H9 (cell line): ENCODE measurements around the gene GUCY2D. TPM values are rescaled to one million over a fixed set of nuclear protein-coding genes. Genes with fewer than 3 reads are reported as not detected.

Source experiments
- DNase-seq: peaks from one replicate; pipeline ENCODE4 v3.0.0-alpha.2; 2017
- H2AFZ ChIP-seq: one replicate; pipeline ENCODE4 v1.6.1; 2013; ENCODE audit warnings: mild to moderate bottlenecking, low read length, control low read depth, moderate library complexity
- H2AK5ac ChIP-seq: 2 replicates; pipeline ENCODE4 v1.6.1; 2013; ENCODE audit warnings: low read length, control low read depth, mixed read lengths; ENCODE audit not compliant: insufficient read length
- H2BK120ac ChIP-seq: one replicate; pipeline ENCODE4 v1.6.1; 2013; ENCODE audit warnings: low read depth, mild to moderate bottlenecking, low read length, control low read depth, inconsistent platforms; ENCODE audit not compliant: poor library complexity, severe bottlenecking
- H2BK12ac ChIP-seq: 2 replicates; pipeline ENCODE4 v1.6.1; 2013; ENCODE audit warnings: low read length, control low read depth, mixed read lengths, low read depth; ENCODE audit not compliant: insufficient read length
- H2BK15ac ChIP-seq: 2 replicates; pipeline ENCODE4 v1.6.1; 2013; ENCODE audit warnings: low read depth, low read length, control low read depth
- H2BK20ac ChIP-seq: one replicate; pipeline ENCODE4 v1.6.1; 2013; ENCODE audit warnings: low read depth, mild to moderate bottlenecking, low read length, control low read depth, inconsistent platforms; ENCODE audit not compliant: poor library complexity, severe bottlenecking
- H2BK5ac ChIP-seq: 2 replicates; pipeline ENCODE4 v1.6.1; 2013; ENCODE audit warnings: low read length, control low read depth, mixed read lengths; ENCODE audit not compliant: insufficient read length
- H3K14ac ChIP-seq: 2 replicates; pipeline ENCODE4 v1.6.1; 2013; ENCODE audit warnings: low read length, control low read depth; ENCODE audit not compliant: insufficient read depth
- H3K18ac ChIP-seq: 2 replicates; pipeline ENCODE4 v1.6.1; 2013; ENCODE audit warnings: low read depth, mild to moderate bottlenecking, mixed read lengths, low read length, control low read depth; ENCODE audit not compliant: insufficient read length
- H3K23ac ChIP-seq: 2 replicates; pipeline ENCODE4 v1.6.1; 2013; ENCODE audit warnings: low read length, control low read depth, mixed read lengths, low read depth; ENCODE audit not compliant: insufficient read length
- H3K23me2 ChIP-seq: 2 replicates; pipeline ENCODE4 v1.6.1; 2013; ENCODE audit warnings: low read depth, mild to moderate bottlenecking, mixed read lengths, low read length, control low read depth; ENCODE audit not compliant: insufficient read length, poor library complexity, severe bottlenecking
- H3K27ac ChIP-seq: 2 replicates; pipeline ENCODE4 v1.5.1; 2013; ENCODE audit warnings: low read length, control low read depth, mixed read lengths, low read depth; ENCODE audit not compliant: insufficient read length
- H3K27me3 ChIP-seq: 2 replicates; pipeline ENCODE4 v1.6.1; 2013; ENCODE audit warnings: low read length, control low read depth, inconsistent platforms; ENCODE audit not compliant: insufficient read depth
- H3K4ac ChIP-seq: 2 replicates; pipeline ENCODE4 v1.6.1; 2013; ENCODE audit warnings: low read depth, mild to moderate bottlenecking, control low read depth, inconsistent platforms, low read length, moderate library complexity
- H3K4me1 ChIP-seq: 2 replicates; pipeline ENCODE4 v1.6.1; 2013; ENCODE audit warnings: low read length, control low read depth, inconsistent platforms; ENCODE audit not compliant: insufficient read depth
- H3K4me2 ChIP-seq: 2 replicates; pipeline ENCODE4 v1.6.1; 2013; ENCODE audit warnings: low read length, control low read depth, mixed read lengths; ENCODE audit not compliant: insufficient read length, insufficient read depth
- H3K56ac ChIP-seq: 2 replicates; pipeline ENCODE4 v1.6.1; 2013; ENCODE audit warnings: low read depth, mild to moderate bottlenecking, mixed read lengths, low read length, control low read depth; ENCODE audit not compliant: insufficient read length
- H3K79me1 ChIP-seq: 2 replicates; pipeline ENCODE4 v1.6.1; 2013; ENCODE audit warnings: low read depth, mild to moderate bottlenecking, moderate library complexity, low read length, control low read depth, inconsistent platforms; ENCODE audit not compliant: insufficient read depth, poor library complexity, severe bottlenecking
- H3K79me2 ChIP-seq: 2 replicates; pipeline ENCODE4 v1.6.1; 2013; ENCODE audit warnings: low read length, control low read depth, inconsistent platforms; ENCODE audit not compliant: insufficient read depth
- H3K9ac ChIP-seq: 2 replicates; pipeline ENCODE4 v1.6.1; 2013; ENCODE audit warnings: low read length, control low read depth, mixed read lengths; ENCODE audit not compliant: insufficient read length; ENCODE audit errors: extremely low read depth
- H3K9me3 ChIP-seq: one replicate; pipeline ENCODE4 v1.6.1; 2013; ENCODE audit warnings: low read depth, low read length, inconsistent platforms; ENCODE audit not compliant: control insufficient read depth
- H3T11ph ChIP-seq: one replicate; pipeline ENCODE4 v1.6.1; 2013; ENCODE audit warnings: mild to moderate bottlenecking, low read length, control low read depth, inconsistent platforms
- H4K20me1 ChIP-seq: one replicate; pipeline ENCODE4 v1.6.1; 2013; ENCODE audit not compliant: control insufficient read depth, insufficient read length, insufficient read depth
- H4K5ac ChIP-seq: 2 replicates; pipeline ENCODE4 v1.6.1; 2013; ENCODE audit warnings: low read depth, mild to moderate bottlenecking, mixed read lengths, low read length, control low read depth; ENCODE audit not compliant: insufficient read length
- H4K8ac ChIP-seq: replicated peaks from 2 replicates; pipeline ENCODE4 v1.6.1; 2013; ENCODE audit warnings: low read length, control low read depth, mixed read lengths, low read depth; ENCODE audit not compliant: insufficient read length
- H4K91ac ChIP-seq: 2 replicates; pipeline ENCODE4 v1.6.1; 2013; ENCODE audit warnings: low read depth, mild to moderate bottlenecking, moderate library complexity, mixed read lengths, low read length, control low read depth; ENCODE audit not compliant: insufficient read length
- H3K27ac Mint-ChIP-seq, 3 experiments: 2 replicates in 2 of 3; 3 replicates in 1 of 3; pipeline ENCODE4 v1.8.0; 2020 to 2021; ENCODE audit warnings: mixed read lengths in 3 of 3, mild to moderate bottlenecking in 1 of 3, moderate library complexity in 1 of 3
- H3K27me3 Mint-ChIP-seq: 2 replicates; pipeline ENCODE4 v1.8.0; 2021; ENCODE audit warnings: low read depth, mild to moderate bottlenecking, moderate library complexity, mixed read lengths
- H3K36me3 Mint-ChIP-seq, 3 experiments: 2 replicates in 2 of 3; 3 replicates in 1 of 3; pipeline ENCODE4 v1.8.0; 2020 to 2021; ENCODE audit warnings: low read depth in 3 of 3, mixed read lengths in 3 of 3; ENCODE audit not compliant: insufficient read depth in 1 of 3
- H3K4me1 Mint-ChIP-seq, 2 experiments: 2 replicates each; pipeline ENCODE4 v1.8.0; 2020; ENCODE audit warnings: mixed read lengths in 2 of 2
- H3K4me3 Mint-ChIP-seq, 2 experiments: 2 replicates in 1 of 2; 3 replicates in 1 of 2; pipeline ENCODE4 v1.8.0; 2020 to 2021; ENCODE audit warnings: mild to moderate bottlenecking in 2 of 2, mixed read lengths in 2 of 2, moderate library complexity in 1 of 2
- H3K9me3 Mint-ChIP-seq, 2 experiments: 2 replicates in 1 of 2; 3 replicates in 1 of 2; pipeline ENCODE4 v1.8.0; 2020; ENCODE audit warnings: mild to moderate bottlenecking in 2 of 2, mixed read lengths in 2 of 2, moderate library complexity in 1 of 2
- WGBS: extraction: QIAGEN DNeasy Blood & Tissue Kit; methylation state at CpG from one replicate; pipeline ENCODE4 v1.1.7; 2013; ENCODE audit warnings: missing lambda C conversion rate, low lambda C conversion rate, mixed read lengths; ENCODE audit not compliant: insufficient read length; ENCODE audit errors: extremely low coverage; 5-methylcytosine and 5-hydroxymethylcytosine counted together
- total RNA-seq: library from RNA; stranded (reverse); gene quantifications from 2 replicates; pipeline ENCODE4 v1.2.1, GENCODE V29; 2021
- TF ChIP-seq, protein P1 (sequence below): fragments of 200-600 bp; sonication (generic); conservative IDR thresholded peaks from 3 replicates; pipeline ENCODE4 v1.8.0; 2021; ENCODE audit warnings: antibody characterized with exemption, mild to moderate bottlenecking

GUCY2D gene
- total RNA-seq, 1 experiment from 2014 or later = 0.15 TPM

DNA sequence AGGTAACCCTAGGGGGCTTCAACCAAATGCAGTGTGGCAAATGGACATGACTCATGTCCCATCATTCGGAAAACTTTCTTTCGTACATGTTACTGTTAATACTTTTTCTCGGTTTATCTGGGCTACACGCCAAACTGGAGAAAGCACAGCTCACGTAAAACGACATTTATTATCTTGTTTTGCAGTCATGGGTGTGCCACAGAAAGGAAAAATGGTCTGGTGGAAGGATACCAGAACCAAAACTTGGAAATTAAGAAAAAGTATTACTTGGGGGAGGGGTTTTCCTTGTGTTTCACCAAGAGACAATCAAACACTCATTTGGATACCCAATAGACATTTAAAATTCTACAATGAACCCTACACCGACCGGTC, 60.0 kb downstream of the GUCY2D start:
- no peak for DNase-seq
- no peak overlapping the region for H3K27ac Mint-ChIP-seq
- no peak overlapping the region for H4K5ac ChIP-seq

More for the DNA sequence above, 60.0 kb downstream of the GUCY2D start:
- H3K4me1 Mint-ChIP-seq = peaks cover 44 to 48% of the 10 kb centered on the region in 2 experiments
- peak overlapping the region; percentile 46 to 61 for H3K4me3 Mint-ChIP-seq
- H3K4me1 ChIP-seq = peaks cover 3% of the 10 kb centered on the region; the same call in 1 of the 2 replicates
- H2AFZ ChIP-seq = no peak overlapping the region
- H4K20me1 ChIP-seq = no peaks in the 10 kb centered on the region
- no peaks in the 10 kb centered on the region for H3K79me2 ChIP-seq
- no peak overlapping the region for H3K14ac ChIP-seq
- H3K56ac ChIP-seq = no peak overlapping the region
- no peak overlapping the region for H3K9ac ChIP-seq
- no peaks in the 10 kb centered on the region for H3K9me3 Mint-ChIP-seq
- no peak overlapping the region for H3T11ph ChIP-seq
- H3K18ac ChIP-seq = no peak overlapping the region
- H2BK12ac ChIP-seq = no peak overlapping the region
- TF ChIP-seq, protein P1, sequence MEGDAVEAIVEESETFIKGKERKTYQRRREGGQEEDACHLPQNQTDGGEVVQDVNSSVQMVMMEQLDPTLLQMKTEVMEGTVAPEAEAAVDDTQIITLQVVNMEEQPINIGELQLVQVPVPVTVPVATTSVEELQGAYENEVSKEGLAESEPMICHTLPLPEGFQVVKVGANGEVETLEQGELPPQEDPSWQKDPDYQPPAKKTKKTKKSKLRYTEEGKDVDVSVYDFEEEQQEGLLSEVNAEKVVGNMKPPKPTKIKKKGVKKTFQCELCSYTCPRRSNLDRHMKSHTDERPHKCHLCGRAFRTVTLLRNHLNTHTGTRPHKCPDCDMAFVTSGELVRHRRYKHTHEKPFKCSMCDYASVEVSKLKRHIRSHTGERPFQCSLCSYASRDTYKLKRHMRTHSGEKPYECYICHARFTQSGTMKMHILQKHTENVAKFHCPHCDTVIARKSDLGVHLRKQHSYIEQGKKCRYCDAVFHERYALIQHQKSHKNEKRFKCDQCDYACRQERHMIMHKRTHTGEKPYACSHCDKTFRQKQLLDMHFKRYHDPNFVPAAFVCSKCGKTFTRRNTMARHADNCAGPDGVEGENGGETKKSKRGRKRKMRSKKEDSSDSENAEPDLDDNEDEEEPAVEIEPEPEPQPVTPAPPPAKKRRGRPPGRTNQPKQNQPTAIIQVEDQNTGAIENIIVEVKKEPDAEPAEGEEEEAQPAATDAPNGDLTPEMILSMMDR = no peak
- H3K27me3 Mint-ChIP-seq = peaks cover 79% of the 10 kb centered on the region
- no peak overlapping the region for H2BK120ac ChIP-seq
- no peaks in the 10 kb centered on the region for H3K9me3 ChIP-seq
- H3K23me2 ChIP-seq = peaks cover 10% of the 10 kb centered on the region
- peak overlapping the region; percentile 49 for H3K4me2 ChIP-seq
- no CpG with 5 or more reads among the region's 8 CpGs for WGBS
- no peak overlapping the region for H2BK5ac ChIP-seq
- H3K27ac ChIP-seq = no peak overlapping the region
- H3K36me3 Mint-ChIP-seq = no peaks in the 10 kb centered on the region
- H3K27me3 ChIP-seq = peaks cover 13% of the 10 kb centered on the region; the same call in 1 of the 2 replicates
- no peak overlapping the region for H3K23ac ChIP-seq
- H4K91ac ChIP-seq = no peak overlapping the region
- H2BK20ac ChIP-seq = no peak overlapping the region
- H4K8ac ChIP-seq = no peak overlapping the region
- H2BK15ac ChIP-seq = no peak overlapping the region
- H2AK5ac ChIP-seq = no peak overlapping the region
- H3K79me1 ChIP-seq = no peaks in the 10 kb centered on the region
- no peak overlapping the region for H3K4ac ChIP-seq
